Stimulated activated CD4-positive, alpha-beta T cell treated with anti-CD3 and anti-CD28 coated beads, Interleukin-4, amount 100 ng/mL, for 24 hours (primary cell): ENCODE results near the gene FAM131C.
"Not testable (repeated sequence)": the region's sequence is repeated elsewhere in the genome, so short reads cannot be mapped to it uniquely, and the experiment has no call there.

Experiments
- DNase-seq: peaks from one replicate; pipeline ENCODE4 v3.0.0-alpha.2; 2020

Gene FAM131C

GRCh38 chr1:16076031-16076864 is 2.8 kb upstream of the FAM131C start:
- no peak for DNase-seq

GRCh38 chr1:16075337-16076030 is 2.0 kb upstream of the FAM131C start:
- no peak for DNase-seq

DNA sequence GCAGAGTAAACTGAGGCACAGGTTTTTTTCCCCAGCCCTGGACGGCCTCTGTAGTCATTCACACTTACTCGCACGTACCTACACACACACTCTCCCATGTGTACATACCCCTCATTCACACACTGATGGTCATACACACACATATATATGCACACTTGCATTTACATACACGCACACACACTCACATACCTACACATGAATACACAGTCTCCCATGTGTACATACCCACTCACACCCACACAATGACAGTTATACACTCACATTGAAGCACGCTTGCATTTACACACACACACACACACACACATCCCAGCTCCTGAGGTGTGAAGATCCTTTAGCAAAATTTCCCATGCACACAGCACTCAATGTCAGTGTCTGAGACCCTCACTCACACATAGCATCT is 766 bp upstream of the FAM131C start:
- no peak for DNase-seq

DNA sequence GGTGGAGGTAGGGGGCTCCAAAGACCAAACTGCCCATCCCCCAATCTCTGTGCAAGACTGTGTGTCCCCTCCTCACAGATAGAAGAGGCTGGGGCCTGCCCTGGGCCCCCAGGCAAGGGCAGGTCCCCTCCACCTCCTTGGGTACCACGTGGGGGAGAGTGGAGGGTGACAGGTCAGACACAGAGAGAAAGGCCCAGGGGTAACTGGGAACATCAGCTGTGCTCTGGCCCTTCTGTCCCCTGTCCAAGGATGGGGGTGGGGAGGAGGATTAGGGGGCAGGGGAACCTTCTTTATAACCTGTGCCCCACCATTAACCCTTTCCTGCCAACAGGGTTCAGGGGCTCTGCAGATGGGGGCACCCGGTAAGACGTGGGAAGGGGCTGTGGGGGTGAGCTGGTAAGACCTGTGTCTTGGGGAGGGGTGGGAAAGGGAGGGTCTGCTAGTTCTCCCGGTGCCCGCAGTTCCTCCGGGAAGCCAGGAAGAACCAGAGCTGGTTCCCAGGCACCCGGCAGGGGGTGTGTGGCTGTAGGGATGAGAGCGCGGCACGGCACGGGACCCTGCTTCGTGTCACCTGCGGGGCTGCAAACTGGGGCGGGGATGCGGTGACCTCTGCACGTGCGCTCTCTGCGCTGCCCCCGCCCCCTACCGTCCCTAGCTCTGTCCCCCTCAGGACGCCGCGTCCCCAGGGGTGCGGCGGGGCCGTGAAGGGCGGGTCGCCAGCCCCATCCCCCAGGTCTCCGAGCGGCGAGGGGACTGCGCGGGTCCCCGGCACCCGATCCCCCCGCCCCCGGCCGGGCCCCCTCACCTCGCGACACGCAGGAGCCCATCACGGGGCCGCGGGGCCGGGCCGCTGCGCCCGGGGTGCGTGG is 601 bp downstream of the FAM131C start:
- DNase-seq, result no peak

DNA sequence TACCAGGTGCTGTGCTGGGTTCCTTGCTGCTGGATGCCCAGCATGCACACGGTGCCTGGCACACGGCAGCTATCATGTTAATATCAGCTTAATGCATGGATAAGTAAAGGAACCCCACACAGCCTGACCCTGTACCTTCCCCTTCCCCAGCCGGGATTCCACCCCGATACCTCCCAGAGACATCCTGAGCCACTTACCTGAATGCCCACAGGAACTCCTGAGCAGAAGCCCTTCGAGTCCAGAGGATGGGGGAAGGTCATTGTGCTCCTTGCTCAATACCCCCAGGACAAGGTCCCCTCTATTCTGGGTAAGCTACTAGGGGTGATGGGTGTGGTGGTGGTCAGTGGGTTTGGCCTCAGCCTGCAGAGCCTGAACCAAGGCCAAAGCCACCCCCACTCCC is 1.4 kb downstream of the FAM131C start:
- no peak for DNase-seq

DNA sequence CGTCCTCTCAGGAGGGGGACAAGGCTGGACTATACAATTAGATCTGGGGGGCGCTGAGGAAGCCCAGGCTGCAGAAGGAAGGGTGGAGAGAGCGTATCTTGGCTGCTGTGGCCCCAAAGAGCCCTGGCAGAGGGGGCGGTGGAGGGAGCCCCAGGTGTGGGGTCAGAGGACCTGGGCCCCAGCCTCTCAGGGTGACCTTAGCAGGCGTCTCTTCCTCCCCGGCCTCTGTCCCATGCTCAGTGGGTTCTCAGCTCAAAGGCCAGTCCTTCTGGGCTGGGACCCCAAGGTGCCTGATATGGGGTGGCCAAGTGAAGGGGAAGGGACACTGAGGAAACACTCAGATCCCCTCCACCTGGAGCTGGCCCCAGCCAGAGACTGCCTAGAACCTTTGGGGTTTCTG is 1.8 kb downstream of the FAM131C start:
- DNase-seq, result no peak

DNA sequence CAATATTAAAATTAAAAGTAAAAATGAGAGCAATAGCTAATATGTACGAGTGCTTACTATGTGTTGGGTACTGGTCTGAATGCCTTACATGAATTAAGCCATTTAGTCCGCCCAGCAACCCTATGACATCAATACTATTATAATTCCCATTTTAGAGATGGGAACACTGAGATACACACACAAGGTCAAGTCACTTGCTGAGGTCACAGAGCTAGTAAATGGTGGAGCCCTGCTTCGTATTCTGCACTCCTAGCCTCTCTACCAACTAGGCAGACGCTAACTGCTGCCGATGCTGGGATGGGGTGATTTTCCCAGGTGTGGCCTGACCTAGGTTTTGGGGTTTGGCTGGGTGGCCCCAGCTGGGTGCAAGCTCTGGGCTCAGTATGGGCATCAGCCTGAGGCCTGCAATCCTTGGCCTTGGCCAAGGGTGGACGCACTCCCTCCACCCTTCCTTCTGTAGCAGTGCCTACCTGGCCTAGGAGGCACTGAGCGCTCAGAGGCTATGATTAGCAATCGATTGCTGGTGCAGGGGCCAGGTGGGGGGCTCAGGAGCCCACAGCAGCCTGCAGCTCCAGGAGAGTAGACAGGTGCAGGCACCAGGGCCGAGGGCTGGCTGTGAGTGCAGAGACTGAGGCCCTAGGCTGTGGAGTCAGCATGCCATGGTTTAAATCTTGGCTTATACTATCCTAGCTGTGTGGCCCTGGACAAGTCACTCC is 2.7 kb downstream of the FAM131C start:
- no peak for DNase-seq

- DNase-seq, result no peak
These were observed 4.8 kb downstream of the FAM131C start for GRCh38 chr1:16068356-16069270.

- no peak for DNase-seq
These were observed 5.5 kb downstream of the FAM131C start for GRCh38 chr1:16067933-16068332.

DNA sequence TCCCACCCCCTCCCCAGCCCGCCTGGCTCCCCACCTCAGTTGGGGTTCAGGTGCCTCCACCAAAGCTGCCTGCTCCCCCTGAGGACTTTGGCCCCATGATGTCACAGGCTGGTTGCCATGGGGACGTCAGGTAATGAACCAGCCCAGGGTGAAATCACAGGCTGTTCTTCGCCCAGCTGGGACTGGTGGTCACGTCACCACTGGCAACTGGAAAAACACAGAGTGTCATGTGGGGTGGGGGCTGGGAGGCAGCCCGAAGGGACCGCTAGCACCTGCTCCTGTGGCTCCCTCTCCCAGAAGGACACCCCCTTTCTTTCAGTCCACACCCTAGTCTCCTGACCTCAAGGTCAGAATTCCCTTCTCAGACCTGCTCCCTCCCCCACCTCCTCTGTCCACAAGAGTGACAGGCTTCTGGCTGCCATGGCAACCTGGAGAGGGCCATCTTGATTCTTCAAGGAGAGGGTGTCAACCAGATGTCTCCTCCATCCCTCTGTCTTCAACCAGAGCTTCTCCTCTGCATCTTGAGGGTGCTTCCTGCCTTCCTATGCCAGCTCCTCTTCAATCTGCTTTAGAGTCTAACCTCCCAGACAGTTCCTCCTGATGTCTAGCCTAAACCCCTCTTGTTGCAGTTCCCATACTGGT is 6.2 kb downstream of the FAM131C start:
- no peak for DNase-seq

- DNase-seq, result no peak
These were observed 7.2 kb downstream of the FAM131C start for GRCh38 chr1:16066245-16066644.

GRCh38 chr1:16065269-16065576 is 8.2 kb downstream of the FAM131C start:
- no peak for DNase-seq

DNA sequence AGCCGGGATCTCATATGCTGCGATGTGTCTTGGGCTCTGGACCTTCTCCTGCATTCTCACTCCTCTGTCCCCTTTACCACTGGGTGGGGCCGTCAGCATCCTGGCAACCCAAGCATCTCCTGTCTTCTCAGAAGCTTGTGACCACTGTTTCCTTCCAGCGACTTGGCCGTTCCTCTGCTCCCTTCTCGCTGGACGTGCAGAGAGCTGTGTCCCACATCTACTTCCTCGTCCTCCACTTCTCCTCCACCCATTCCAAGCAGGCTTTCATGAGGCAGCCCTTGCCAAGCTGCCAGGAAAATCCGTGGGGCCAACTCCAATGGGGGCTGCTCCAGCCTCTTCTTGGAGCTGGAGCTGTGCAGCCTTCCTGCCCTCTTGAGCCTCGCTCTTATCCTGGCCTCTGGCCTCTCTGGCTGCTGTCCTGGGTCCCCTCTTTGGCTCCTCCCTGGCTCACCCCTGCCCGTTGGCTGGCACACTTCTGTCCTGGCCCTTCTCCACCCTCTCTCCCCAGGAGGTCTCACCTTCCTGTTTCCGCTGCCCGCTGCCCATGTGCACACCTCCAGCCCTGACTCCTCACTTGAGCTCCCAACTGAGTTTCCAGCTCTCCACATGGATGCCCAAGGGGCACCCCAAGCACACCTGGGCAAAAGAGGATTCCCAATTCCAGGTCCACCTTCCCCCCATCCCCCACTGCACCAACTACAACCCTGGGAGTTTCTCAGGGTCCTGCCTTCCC is 8.7 kb downstream of the FAM131C start:
- DNase-seq, result no peak

- no peak for DNase-seq
These were observed 9.5 kb downstream of the FAM131C start for GRCh38 chr1:16063921-16064320.

DNA sequence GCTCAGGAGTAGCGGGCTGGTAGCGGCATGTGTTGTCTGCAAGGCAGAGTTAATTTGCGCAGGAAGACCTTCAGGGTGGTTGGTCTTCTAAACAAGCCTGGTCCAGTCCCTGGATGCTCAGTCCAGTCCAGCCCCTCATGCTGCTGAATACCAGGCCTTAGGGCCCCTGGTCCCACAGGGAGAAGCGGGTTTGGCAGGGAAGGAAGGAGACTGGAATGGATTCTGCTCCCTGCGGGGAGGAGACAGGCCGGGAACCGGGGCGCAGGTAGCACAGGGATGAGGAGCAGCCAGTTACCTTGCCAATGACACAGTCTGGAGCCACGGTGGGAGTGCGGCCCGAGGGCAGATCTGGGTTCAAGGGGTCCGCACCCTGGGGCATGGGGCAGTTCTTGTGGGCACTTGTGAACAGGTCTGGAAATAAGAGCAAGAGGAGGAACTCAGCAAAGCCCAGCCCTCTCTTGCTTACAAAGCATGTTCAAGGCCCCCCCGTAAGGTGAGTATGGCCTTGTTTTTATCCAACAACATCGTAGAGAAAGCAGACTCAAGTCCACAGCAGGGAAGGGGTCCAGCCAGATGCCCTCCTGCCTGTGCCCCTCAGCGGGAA is 10.1 kb downstream of the FAM131C start:
- no peak for DNase-seq

- not testable (repeated sequence) for DNase-seq
These were observed 10.8 kb downstream of the FAM131C start for GRCh38 chr1:16062687-16063075.

- not testable (repeated sequence) for DNase-seq
These were observed 11.3 kb downstream of the FAM131C start for GRCh38 chr1:16061989-16062686.

- no peak for DNase-seq
These were observed 12.2 kb downstream of the FAM131C start for GRCh38 chr1:16061266-16061665.

DNA sequence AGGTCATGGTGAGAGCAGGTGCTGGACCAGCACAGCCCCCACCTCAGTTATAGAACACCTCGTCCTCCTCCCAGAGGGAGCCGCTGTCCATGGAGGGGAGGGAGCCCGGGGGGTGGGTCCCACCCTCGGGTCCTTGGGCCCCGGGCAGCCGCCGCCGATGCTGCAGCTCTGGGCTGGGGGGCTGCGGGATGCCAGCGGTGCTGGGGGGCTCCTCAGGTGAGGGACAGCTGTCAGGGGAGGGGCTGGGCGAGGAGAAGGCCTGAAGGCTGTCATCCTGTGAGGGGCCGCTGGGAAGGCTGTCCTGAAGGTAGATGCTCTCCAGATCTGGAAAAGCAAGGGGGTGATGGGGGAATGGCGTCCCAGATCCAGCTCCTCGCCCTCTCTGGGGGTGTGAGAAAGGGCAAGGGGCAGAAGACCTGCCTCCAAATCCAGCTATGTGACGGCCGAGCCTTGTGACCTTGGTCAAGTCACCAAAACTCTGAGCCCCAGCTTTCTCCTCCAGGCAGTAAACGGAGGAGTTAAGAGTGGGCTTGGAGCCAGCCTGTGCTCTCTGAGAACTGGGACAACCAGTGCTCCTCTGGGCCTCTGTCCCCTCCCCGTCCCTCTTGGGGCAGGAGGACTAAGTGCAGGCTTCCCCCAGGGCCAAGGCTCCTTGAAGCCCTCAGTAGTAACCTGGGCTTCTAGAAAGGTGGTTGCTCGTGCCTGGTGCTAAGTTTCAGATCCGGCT is 14.9 kb downstream of the FAM131C start:
- not testable (repeated sequence) for DNase-seq
